ENCODE data around the gene SULF2.

DNA sequence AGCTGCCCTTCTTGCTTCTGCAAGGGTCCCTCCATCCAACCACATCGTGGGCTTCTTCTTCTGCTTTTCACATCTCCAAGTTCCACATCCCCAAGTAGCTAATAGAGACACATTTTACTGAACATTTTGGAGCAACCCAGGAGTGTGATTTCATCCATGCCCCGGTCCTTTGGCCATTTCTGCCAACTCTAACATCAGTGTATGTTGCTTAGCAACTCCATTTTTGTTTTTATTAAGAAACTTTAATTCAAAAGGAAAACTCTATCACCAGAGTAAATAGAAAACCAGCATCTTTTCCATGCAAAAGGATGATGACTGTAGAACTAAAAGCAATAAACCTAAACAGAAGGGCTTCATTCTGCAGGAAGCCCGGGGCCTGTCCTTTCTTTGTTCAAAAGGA lies 32.7 kb upstream of the SULF2 start:
- TF ChIP-seq, protein P1, sequence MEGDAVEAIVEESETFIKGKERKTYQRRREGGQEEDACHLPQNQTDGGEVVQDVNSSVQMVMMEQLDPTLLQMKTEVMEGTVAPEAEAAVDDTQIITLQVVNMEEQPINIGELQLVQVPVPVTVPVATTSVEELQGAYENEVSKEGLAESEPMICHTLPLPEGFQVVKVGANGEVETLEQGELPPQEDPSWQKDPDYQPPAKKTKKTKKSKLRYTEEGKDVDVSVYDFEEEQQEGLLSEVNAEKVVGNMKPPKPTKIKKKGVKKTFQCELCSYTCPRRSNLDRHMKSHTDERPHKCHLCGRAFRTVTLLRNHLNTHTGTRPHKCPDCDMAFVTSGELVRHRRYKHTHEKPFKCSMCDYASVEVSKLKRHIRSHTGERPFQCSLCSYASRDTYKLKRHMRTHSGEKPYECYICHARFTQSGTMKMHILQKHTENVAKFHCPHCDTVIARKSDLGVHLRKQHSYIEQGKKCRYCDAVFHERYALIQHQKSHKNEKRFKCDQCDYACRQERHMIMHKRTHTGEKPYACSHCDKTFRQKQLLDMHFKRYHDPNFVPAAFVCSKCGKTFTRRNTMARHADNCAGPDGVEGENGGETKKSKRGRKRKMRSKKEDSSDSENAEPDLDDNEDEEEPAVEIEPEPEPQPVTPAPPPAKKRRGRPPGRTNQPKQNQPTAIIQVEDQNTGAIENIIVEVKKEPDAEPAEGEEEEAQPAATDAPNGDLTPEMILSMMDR (IDR thresholded peaks at IDR 0.05): no peak
- TF ChIP-seq EZH2 (IDR thresholded peaks at IDR 0.05): no peak
- TF ChIP-seq EZH2phosphoT487 (IDR thresholded peaks at IDR 0.05): no peak
